GM12875 (cell line): ENCODE data around the gene TNS1.

Experiments used
- H3K4me3 ChIP-seq: one replicate; pipeline ENCODE4 v1.5.1; 2011; ENCODE audit warnings: low read depth, low read length, control low read depth
- TF ChIP-seq, protein P1 (sequence below): IDR thresholded peaks from 2 replicates; pipeline ENCODE4 v1.5.1; 2011; ENCODE audit warnings: low read depth, mild to moderate bottlenecking, control low read depth, inconsistent platforms, low read length, moderate library complexity, borderline replicate concordance; ENCODE audit not compliant: insufficient read depth

The TNS1 gene

GRCh38 chr2:217807025-217807424 lies 195.8 kb downstream of the TNS1 start:
- H3K4me3 ChIP-seq, result no peak overlapping the region
- TF ChIP-seq, protein P1, sequence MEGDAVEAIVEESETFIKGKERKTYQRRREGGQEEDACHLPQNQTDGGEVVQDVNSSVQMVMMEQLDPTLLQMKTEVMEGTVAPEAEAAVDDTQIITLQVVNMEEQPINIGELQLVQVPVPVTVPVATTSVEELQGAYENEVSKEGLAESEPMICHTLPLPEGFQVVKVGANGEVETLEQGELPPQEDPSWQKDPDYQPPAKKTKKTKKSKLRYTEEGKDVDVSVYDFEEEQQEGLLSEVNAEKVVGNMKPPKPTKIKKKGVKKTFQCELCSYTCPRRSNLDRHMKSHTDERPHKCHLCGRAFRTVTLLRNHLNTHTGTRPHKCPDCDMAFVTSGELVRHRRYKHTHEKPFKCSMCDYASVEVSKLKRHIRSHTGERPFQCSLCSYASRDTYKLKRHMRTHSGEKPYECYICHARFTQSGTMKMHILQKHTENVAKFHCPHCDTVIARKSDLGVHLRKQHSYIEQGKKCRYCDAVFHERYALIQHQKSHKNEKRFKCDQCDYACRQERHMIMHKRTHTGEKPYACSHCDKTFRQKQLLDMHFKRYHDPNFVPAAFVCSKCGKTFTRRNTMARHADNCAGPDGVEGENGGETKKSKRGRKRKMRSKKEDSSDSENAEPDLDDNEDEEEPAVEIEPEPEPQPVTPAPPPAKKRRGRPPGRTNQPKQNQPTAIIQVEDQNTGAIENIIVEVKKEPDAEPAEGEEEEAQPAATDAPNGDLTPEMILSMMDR, result no peak

DNA sequence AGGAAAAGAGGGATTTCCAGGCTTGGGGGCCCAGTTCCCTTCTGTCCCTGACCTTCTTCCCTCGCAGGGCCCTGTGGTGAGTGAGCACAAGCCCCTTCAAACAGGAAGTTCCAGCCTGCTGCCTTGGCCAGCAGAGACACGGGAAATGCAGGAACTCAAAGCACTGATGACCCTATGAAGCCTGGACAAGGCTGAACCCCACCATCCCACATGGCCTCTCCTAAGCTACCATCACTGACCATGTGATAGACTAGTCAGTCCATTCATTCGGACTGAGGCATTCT lies 196.4 kb downstream of the TNS1 start:
- no peak overlapping the region for H3K4me3 ChIP-seq
- TF ChIP-seq, protein P1, result no peak

GRCh38 chr2:217805668-217806481 lies 196.9 kb downstream of the TNS1 start:
- TF ChIP-seq, protein P1, result no peak
- no peak overlapping the region for H3K4me3 ChIP-seq

DNA sequence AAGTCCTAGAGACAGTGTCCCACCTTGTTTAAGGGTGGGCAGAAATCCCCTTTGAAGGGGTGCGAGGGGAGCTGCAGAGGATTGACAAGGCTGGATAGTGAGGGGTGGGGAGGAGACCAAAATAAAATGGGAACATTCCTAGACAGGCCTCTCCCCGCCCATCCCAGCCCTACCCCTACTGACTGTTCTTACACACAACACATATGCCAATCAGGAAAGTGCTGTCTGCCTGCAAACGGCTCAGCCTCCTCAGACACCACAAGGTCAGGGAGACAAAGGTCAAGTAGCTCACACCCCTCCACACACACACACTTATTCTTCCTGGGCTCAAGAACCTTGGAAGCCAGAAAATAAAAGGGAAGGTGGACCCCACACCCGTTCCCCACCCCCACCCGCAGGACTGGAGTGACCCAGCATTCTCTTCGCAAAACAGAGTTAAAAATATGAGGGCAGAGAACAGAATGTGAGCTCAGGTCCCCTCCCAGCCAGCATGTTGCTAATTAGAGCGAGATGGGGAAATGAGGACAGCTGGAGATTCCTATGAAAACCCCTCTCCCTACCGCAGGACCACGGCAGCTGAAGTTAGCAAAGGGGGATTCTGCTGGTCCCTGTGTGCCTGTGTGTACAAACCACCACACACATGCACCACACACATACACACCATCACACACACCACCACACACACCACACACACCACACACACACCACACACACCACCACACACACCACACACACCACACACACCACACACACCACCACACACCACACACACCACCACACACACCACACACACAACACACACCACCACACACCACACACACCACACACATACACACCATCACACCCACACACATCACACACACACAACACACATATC lies 197.8 kb downstream of the TNS1 start:
- H3K4me3 ChIP-seq, result no peak overlapping the region
- TF ChIP-seq, protein P1, result no peak

DNA sequence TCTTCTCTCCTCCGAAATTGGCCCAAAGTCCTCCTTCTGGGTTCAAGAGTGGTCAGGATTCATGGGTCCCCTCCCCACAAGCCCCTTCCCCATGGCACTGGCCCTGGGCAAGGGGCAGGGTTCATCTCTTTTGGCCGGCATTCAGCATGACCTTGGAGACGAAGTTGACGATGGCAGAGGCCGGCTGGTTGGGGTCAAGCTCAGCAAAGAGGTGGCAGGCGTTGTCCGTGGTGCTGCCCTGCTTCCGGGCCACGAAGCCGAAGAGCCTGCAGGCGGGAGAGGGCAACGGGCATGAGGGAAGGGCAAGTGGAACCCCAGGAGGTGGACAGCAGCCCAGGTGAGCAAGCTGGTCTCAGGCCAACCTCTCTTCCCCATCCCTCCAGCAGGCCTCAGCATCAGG lies 198.5 kb downstream of the TNS1 start:
- TF ChIP-seq, protein P1, result no peak
- H3K4me3 ChIP-seq, result no peak overlapping the region

- H3K4me3 ChIP-seq, result no peak overlapping the region
- TF ChIP-seq, protein P1, result no peak
Observed at GRCh38 chr2:217803653-217803960, 199.2 kb downstream of the TNS1 start.
